ENCODE data around the gene MARF1. TPM values are rescaled to one million over a fixed set of nuclear protein-coding genes. Genes with fewer than 3 reads are reported as not detected.
"Not testable (repeated sequence)": the region's sequence is repeated elsewhere in the genome, so short reads cannot be mapped to it uniquely, and the experiment has no call there.

Gene MARF1
- total RNA-seq, result 10 to 100 TPM; 16.8 to 33.8 (median 19.2) TPM

GRCh38 chr16:15643048-15643945 is at the start of gene MARF1:
Gene MARF1 (minus strand): TSS chr16:15643154. CDS start chr16:15639233, 3,921 bp downstream.
- H3K27me3 ChIP-seq, result no peaks in the 10 kb centered on the region
- peak within 1 kb of the TSS; percentile 97 to 100 (median 100) for H3K27ac ChIP-seq
- intact Hi-C loops (cut with DNase I), result no loop called here
- DNase-seq, result peak; percentile 91
- peak within 1 kb of the TSS; percentile 71 to 98 (median 86) for H3K4me3 ChIP-seq
- H3K36me3 ChIP-seq, result peaks cover 0 to 15% (median 7%) of the 10 kb centered on the region in 3 donors
- TF ChIP-seq POLR2A (IDR thresholded peaks at IDR 0.05) (peak in 3 of 4 donors; percentile 79 to 99 (median 93)), CTCF (IDR thresholded peaks at IDR 0.05) (peak in 5 of 6 experiments; percentile 14 to 48 (median 35))
- WGBS, 2 donors, result 0 to 1% methylated on average over 20 to 22 of the region's 58 CpGs
- no peaks in the 10 kb centered on the region for H3K9me3 ChIP-seq
- H3K4me1 ChIP-seq, result peaks cover 8 to 39% (median 17%) of the 10 kb centered on the region in 3 donors

DNA sequence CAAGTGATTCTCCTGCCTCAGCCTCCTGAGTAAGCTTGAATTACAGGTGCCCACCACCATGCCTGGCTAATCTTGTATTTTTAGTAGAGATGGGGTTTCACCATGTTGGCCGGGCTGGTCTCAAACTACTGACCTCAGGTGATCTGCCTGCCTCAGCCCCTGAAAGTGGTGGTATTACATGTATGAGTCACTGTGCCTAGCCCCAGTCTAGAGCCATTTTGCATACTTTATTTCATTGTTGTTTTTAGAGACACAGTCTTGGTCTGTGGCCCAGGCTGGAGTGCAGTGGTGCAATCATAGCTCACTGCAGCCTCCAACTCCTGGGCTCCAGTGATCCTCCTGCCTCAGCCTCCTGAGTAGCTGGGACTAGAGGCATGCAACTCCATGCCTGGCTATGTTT is 49.6 kb upstream of the MARF1 start:
- H3K27ac ChIP-seq; H3K9me3 ChIP-seq; DNase-seq; H3K4me1 ChIP-seq; H3K4me3 ChIP-seq; H3K27me3 ChIP-seq; intact Hi-C loops (cut with DNase I): not testable (repeated sequence)
- 89% methylated on average over 1 of the region's 1 CpG; no CpG with 5 or more reads in 1 of the 2 donors for WGBS, 2 donors
- peaks cover 36 to 98% (median 61%) of the 10 kb centered on the region in 3 donors for H3K36me3 ChIP-seq

- Histone ChIP-seq H3K4me3 (no peak overlapping the region), H3K27ac (no peak overlapping the region), H3K4me1 (no peaks in the 10 kb centered on the region), H3K27me3 (no peaks in the 10 kb centered on the region), H3K36me3 (peaks cover 25 to 98% (median 59%) of the 10 kb centered on the region in 3 donors), H3K9me3 (no peaks in the 10 kb centered on the region)
- intact Hi-C loops (cut with DNase I), result no loop called here
- WGBS, 2 donors, result 93 to 94% methylated on average over 7 of the region's 10 CpGs
- no peak for TF ChIP-seq CTCF (IDR thresholded peaks at IDR 0.05)
- no peak for DNase-seq
Observed at GRCh38 chr16:15691046-15691445, 48.1 kb upstream of the MARF1 start.

GRCh38 chr16:15690296-15690695 is 47.3 kb upstream of the MARF1 start:
- 39 to 61% methylated on average over 2 to 3 of the region's 3 CpGs for WGBS, 2 donors
- Histone ChIP-seq H3K36me3 (peaks cover 25 to 98% (median 55%) of the 10 kb centered on the region in 3 donors), H3K4me3 (no peak overlapping the region), H3K27ac (no peak overlapping the region), H3K4me1 (no peaks in the 10 kb centered on the region), H3K9me3 (no peaks in the 10 kb centered on the region), H3K27me3 (no peaks in the 10 kb centered on the region)
- intact Hi-C loops (cut with DNase I), result no loop called here
- TF ChIP-seq POLR2A (IDR thresholded peaks at IDR 0.05), result no peak
- no peak for TF ChIP-seq CTCF (IDR thresholded peaks at IDR 0.05)
- no peak for DNase-seq

- DNase-seq, result no peak
- Histone ChIP-seq H3K4me3 (no peak overlapping the region), H3K9me3 (no peaks in the 10 kb centered on the region), H3K27ac (no peak overlapping the region), H3K36me3 (peaks cover 25 to 96% (median 45%) of the 10 kb centered on the region in 3 donors), H3K4me1 (no peaks in the 10 kb centered on the region), H3K27me3 (no peaks in the 10 kb centered on the region)
- WGBS, 2 donors, result 93 to 95% methylated on average over 3 of the region's 3 CpGs
- intact Hi-C loops (cut with DNase I), result no loop called here
- TF ChIP-seq POLR2A (IDR thresholded peaks at IDR 0.05) (no peak), CTCF (IDR thresholded peaks at IDR 0.05) (no peak)
Observed at GRCh38 chr16:15689290-15689689, 46.3 kb upstream of the MARF1 start.

Data from esophagus squamous epithelium (tissue), 5 donors.